CD4-positive, alpha-beta T cell (primary cell): ENCODE results near the gene ZSCAN9. TPM values are rescaled to one million over a fixed set of nuclear protein-coding genes. Genes with fewer than 3 reads are reported as not detected.
A peak's percentile ranks its signal among the peaks of the same experiment; 100 is the strongest.

Experiments
- ATAC-seq: fragments of 200-7000 bp; cut with Tn5 transposase; one replicate; pipeline ENCODE4 v1.10.0; 2022; ENCODE audit warnings: mild to moderate bottlenecking; ENCODE audit not compliant: poor library complexity
- CTCF ChIA-PET: fragments of 350-600 bp; sonication (Branson Sonifier 250); formaldehyde crosslinking; loops from one replicate; lab custom pipeline; 2021; ENCODE audit warnings: antibody characterized with exemption, inconsistent platforms; lab: Charles Lee
- POLR2A ChIA-PET: fragments of 350-600 bp; sonication (Branson Sonifier 250); formaldehyde crosslinking; loops from one replicate; lab custom pipeline; 2021; ENCODE audit warnings: antibody characterized with exemption, inconsistent platforms; lab: Charles Lee
- DNase-seq, 14 experiments: peaks; one replicate each; pipeline ENCODE4 v3.0.0-alpha.2; 2013 to 2020; ENCODE audit warnings: mixed read lengths in 2 of 14
- H3K27ac ChIP-seq, 2 donors: one replicate each; pipeline versions ENCODE4 v1.5.1 to v1.7.0; 2013; ENCODE audit warnings: low read length in 2 of 2, low read depth in 1 of 2, mild to moderate bottlenecking in 1 of 2
- H3K27me3 ChIP-seq, 2 experiments: 1 replicate in 1 of 2; 2 replicates in 1 of 2; pipeline versions ENCODE4 v1.6.1 to v1.7.0; 2013; ENCODE audit warnings: low read length in 2 of 2, control low read depth in 1 of 2, mild to moderate bottlenecking in 1 of 2, moderate library complexity in 1 of 2; ENCODE audit not compliant: insufficient read depth in 2 of 2, control insufficient read depth in 1 of 2
- H3K36me3 ChIP-seq: one replicate; pipeline ENCODE4 v1.6.1; 2013; ENCODE audit warnings: low read length, control low read depth; ENCODE audit not compliant: insufficient read depth
- H3K4me1 ChIP-seq: one replicate; pipeline ENCODE4 v1.6.1; 2013; ENCODE audit warnings: low read length, control low read depth; ENCODE audit not compliant: insufficient read depth
- H3K4me3 ChIP-seq: one replicate; pipeline ENCODE4 v1.5.1; 2013; ENCODE audit warnings: mild to moderate bottlenecking, low read length, moderate library complexity
- H3K9me3 ChIP-seq, 2 experiments: 1 replicate in 1 of 2; 2 replicates in 1 of 2; pipeline versions ENCODE4 v1.6.1 to v1.7.0; 2013; ENCODE audit warnings: low read length in 2 of 2, mild to moderate bottlenecking in 2 of 2, control low read depth in 1 of 2, moderate library complexity in 1 of 2; ENCODE audit not compliant: control insufficient read depth in 1 of 2, insufficient read depth in 1 of 2
- H3K27ac Mint-ChIP-seq: one replicate; pipeline ENCODE4 v1.8.0; 2020; ENCODE audit warnings: mixed read lengths
- H3K27me3 Mint-ChIP-seq: one replicate; pipeline ENCODE4 v1.8.0; 2021; ENCODE audit warnings: mixed read lengths
- H3K36me3 Mint-ChIP-seq: one replicate; pipeline ENCODE4 v1.8.0; 2021; ENCODE audit warnings: low read depth, mixed read lengths
- H3K4me1 Mint-ChIP-seq: one replicate; pipeline ENCODE4 v1.8.0; 2021; ENCODE audit warnings: low read depth, mixed read lengths
- H3K4me3 Mint-ChIP-seq: one replicate; pipeline ENCODE4 v1.8.0; 2020; ENCODE audit warnings: mild to moderate bottlenecking, mixed read lengths
- H3K9me3 Mint-ChIP-seq: one replicate; pipeline ENCODE4 v1.8.0; 2020; ENCODE audit warnings: mixed read lengths
- intact Hi-C, 2 experiments: fragments of 100-400 bp; cut with DNase I in 1 of 2; cut with micrococcal nuclease in 1 of 2; formaldehyde crosslinking; loops; one replicate each; pipeline versions ENCODE4 v1.15.1 to v1.9.0; 2023 to 2025; cut with DNase I, micrococcal nuclease
- total RNA-seq, 174 experiments: library from RNA in 2 of 174; stranded (reverse) in 2 of 174; gene quantifications; one replicate each; pipeline ENCODE4 v1.2.3 and lab custom pipeline; 2021 to 2026
- TF ChIP-seq, protein P1 (sequence below): fragments of 200-600 bp; IDR thresholded peaks from one replicate; pipeline ENCODE4 v1.8.0; 2022; ENCODE audit warnings: antibody characterized with exemption, mild to moderate bottlenecking

ZSCAN9 gene
- total RNA-seq, 2 experiments from 2014 or later: 0.85 to 0.89 TPM

DNA sequence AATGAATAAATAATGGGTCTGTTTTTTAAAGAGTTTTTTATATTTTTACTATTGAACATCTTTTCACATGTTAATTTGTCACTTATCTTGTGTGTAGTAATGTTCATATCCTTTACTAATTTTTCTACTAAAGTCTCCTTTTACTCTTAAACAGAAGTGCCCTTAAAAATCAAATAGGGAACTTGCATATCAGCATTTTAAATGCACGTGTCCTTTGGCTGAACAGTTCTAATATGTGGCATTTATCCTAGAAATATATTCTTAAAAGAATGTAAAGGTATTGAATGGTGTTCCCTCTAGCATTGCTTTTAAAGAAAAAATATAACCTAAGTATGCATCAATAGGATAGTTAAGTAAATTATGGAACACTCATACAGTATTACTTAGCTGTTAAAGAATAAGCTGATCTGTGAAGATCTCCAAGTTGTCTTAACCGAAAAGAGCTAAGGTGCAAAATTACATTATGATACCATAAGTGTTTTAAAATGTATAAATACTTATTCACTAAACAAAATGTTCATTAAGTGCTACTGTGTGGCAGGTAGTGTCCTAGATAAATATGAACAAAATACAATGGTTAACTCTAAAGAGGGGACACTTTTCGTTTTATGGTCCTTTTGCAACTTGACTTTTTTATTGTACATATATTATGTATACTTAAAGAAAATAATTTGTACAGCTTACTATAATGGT lies 55.7 kb downstream of the ZSCAN9 start:
- Mint-ChIP-seq H3K4me3 (peak overlapping the region; percentile 67), H3K4me1 (peaks cover 8% of the 10 kb centered on the region), H3K9me3 (no peaks in the 10 kb centered on the region), H3K27ac (no peak overlapping the region), H3K27me3 (peaks cover 41% of the 10 kb centered on the region), H3K36me3 (peaks cover 29% of the 10 kb centered on the region)
- Histone ChIP-seq H3K27me3 (peaks cover 12 to 33% of the 10 kb centered on the region in 2 experiments), H3K4me1 (peaks cover 10% of the 10 kb centered on the region), H3K27ac (no peak overlapping the region), H3K36me3 (peaks cover 15% of the 10 kb centered on the region), H3K4me3 (peak overlapping the region; percentile 46), H3K9me3 (peaks cover 0 to 4% of the 10 kb centered on the region in 2 experiments)
- intact Hi-C loops: no loop called here
- POLR2A ChIA-PET: interaction anchor here (1.1 to 1.2 kb wide), 2 partner anchors 13 to 28 kb away, joined by 3 to 12 read pairs; partner anchors contain the start of genes ZKSCAN4 and ZSCAN26
- DNase-seq: no peak
- TF ChIP-seq, protein P1, sequence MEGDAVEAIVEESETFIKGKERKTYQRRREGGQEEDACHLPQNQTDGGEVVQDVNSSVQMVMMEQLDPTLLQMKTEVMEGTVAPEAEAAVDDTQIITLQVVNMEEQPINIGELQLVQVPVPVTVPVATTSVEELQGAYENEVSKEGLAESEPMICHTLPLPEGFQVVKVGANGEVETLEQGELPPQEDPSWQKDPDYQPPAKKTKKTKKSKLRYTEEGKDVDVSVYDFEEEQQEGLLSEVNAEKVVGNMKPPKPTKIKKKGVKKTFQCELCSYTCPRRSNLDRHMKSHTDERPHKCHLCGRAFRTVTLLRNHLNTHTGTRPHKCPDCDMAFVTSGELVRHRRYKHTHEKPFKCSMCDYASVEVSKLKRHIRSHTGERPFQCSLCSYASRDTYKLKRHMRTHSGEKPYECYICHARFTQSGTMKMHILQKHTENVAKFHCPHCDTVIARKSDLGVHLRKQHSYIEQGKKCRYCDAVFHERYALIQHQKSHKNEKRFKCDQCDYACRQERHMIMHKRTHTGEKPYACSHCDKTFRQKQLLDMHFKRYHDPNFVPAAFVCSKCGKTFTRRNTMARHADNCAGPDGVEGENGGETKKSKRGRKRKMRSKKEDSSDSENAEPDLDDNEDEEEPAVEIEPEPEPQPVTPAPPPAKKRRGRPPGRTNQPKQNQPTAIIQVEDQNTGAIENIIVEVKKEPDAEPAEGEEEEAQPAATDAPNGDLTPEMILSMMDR: no peak
- CTCF ChIA-PET: interaction anchor here (1.6 kb wide), 1 partner anchor 75 kb away, joined by 6 read pairs; no protein-coding TSS in a partner anchor
- no peak for ATAC-seq

DNA sequence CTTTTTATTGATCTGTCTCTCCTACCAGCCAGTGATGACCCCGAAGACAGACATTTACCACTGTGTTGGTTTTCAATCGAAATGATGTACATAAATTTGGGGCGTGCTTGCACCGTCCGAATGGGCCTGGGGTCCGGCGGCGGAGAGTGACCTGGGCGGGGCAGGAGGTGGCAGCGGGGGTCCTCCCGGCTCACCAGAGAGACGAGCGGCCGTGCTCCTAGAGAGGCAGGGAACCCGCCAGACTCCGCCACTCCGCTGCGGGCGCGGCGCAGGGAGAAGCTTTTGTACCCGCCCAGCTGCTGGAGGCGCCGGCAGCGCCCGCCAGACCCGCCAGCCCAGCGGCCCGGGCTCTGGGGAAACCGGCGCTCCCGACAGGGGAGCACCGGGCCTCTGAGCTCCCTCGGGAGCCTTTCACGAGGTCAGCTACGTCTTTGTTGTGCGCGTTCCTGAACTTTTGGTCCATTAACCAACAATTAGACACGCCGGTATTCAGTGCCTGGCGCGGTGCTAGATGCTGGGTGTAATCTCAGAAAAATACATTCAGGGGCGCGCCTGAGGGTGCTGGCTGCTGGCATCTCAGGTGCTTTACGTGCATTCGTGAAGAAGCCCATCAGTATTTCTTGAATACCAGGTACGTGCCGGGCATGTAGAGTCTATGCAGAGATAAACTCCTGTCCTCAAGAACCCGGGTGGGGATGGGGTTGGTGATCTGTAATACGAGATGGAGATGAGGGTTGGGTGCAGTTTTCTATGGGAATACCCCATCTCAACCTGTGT lies 56.4 kb downstream of the ZSCAN9 start, which contains the start of gene PGBD1:
TSS of gene PGBD1 (plus strand) at position 285 of the 777 bp plus-strand sequence. CDS start 2,242 bp downstream, outside the sequence.
- Histone ChIP-seq H3K27me3 (peaks cover 12 to 33% of the 10 kb centered on the region in 2 experiments), H3K4me3 (peak within 1 kb of the TSS; percentile 46), H3K27ac (no peak within 1 kb of the TSS), H3K36me3 (peaks cover 8% of the 10 kb centered on the region), H3K9me3 (peaks cover 0 to 4% of the 10 kb centered on the region in 2 experiments), H3K4me1 (peaks cover 10% of the 10 kb centered on the region)
- peak within 1 kb of the TSS; percentile 67 for H3K4me3 Mint-ChIP-seq
- TF ChIP-seq, protein P1: no peak
- intact Hi-C loops: no loop called here
- no peaks in the 10 kb centered on the region for H3K9me3 Mint-ChIP-seq
- no peak within 1 kb of the TSS for H3K27ac Mint-ChIP-seq
- DNase-seq (peak in 10 of 14 experiments; percentile 13 to 58 (median 34)), ATAC-seq (peak; percentile 55)
- peaks cover 21% of the 10 kb centered on the region for H3K36me3 Mint-ChIP-seq
- POLR2A ChIA-PET: interaction anchor here (0.8 to 1.2 kb wide), 3 partner anchors 11 to 29 kb away, joined by 3 to 12 read pairs (median 3); partner anchors contain the start of genes ZKSCAN4 and ZSCAN26
- H3K27me3 Mint-ChIP-seq: peaks cover 48% of the 10 kb centered on the region
- H3K4me1 Mint-ChIP-seq: peaks cover 8% of the 10 kb centered on the region
- CTCF ChIA-PET: interaction anchor here (1.6 kb wide), 1 partner anchor 75 kb away, joined by 6 read pairs; no protein-coding TSS in a partner anchor

DNA sequence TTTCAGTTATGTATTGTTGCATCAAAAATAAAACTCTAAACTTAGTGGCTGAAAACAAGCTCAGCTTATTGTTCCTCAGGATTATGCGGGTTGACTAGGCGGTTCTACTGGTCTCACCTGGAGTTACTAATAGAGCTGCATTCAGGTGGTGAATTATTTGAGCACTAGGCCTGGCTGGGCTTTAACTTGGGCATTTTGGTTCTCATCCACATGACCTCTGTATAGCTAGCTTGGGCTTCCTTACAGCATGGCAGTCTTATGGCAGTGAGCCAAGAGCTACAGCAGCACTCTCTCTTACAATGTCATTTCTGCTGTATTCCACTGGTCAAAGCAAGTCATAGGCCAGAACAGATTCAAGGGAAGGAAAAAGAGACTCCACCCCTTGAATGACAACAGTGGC lies 57.9 kb downstream of the ZSCAN9 start:
- peaks cover 12 to 33% of the 10 kb centered on the region in 2 experiments for H3K27me3 ChIP-seq
- intact Hi-C loops: no loop called here
- ChIA-PET CTCF (interaction anchor here (1.0 kb wide), 1 partner anchor 10 kb away, joined by 3 read pairs; no protein-coding TSS in a partner anchor), POLR2A (interaction anchor here (0.7 to 1.2 kb wide), 2 partner anchors 16 to 61 kb away, joined by 3 to 4 read pairs; partner anchors contain the start of gene ZSCAN26)
- Mint-ChIP-seq H3K9me3 (no peaks in the 10 kb centered on the region), H3K27ac (no peak overlapping the region), H3K36me3 (peaks cover 11% of the 10 kb centered on the region), H3K4me1 (peaks cover 8% of the 10 kb centered on the region), H3K4me3 (no peak overlapping the region), H3K27me3 (peaks cover 59% of the 10 kb centered on the region)
- no peak for DNase-seq
- ATAC-seq: no peak
- peaks cover 10% of the 10 kb centered on the region for H3K4me1 ChIP-seq
- peaks cover 0 to 4% of the 10 kb centered on the region in 2 experiments for H3K9me3 ChIP-seq
- no peak overlapping the region for H3K4me3 ChIP-seq
- no peak overlapping the region for H3K27ac ChIP-seq
- TF ChIP-seq, protein P1: no peak
- no peaks in the 10 kb centered on the region for H3K36me3 ChIP-seq
